HepG2 (cell line): ENCODE data around the gene TNS4. TPM values are rescaled to one million over a fixed set of nuclear protein-coding genes. Genes with fewer than 3 reads are reported as not detected.

Experiments used
- GZF1 ChIP-seq: sonication (generic); formaldehyde crosslinking; IDR thresholded peaks from 2 replicates; pipeline ENCODE4 v1.5.1; 2020; ENCODE audit warnings: mild to moderate bottlenecking, missing genetic modification reagents
- HMG20B ChIP-seq: conservative IDR thresholded peaks from 2 replicates; pipeline ENCODE4 v1.6.1; 2016; ENCODE audit warnings: missing genetic modification reagents, missing compliant biosample characterization
- IRX3 ChIP-seq: sonication (generic); formaldehyde crosslinking; IDR thresholded peaks from 2 replicates; pipeline ENCODE4 v1.8.1; 2023; ENCODE audit warnings: mild to moderate bottlenecking, low read depth, missing genetic modification reagents, borderline replicate concordance
- MTA1 ChIP-seq: sonication (generic); formaldehyde crosslinking; IDR thresholded peaks from 2 replicates; pipeline ENCODE4 v1.4.0; 2020; ENCODE audit warnings: missing genetic modification reagents, mild to moderate bottlenecking, borderline replicate concordance
- NCOA2 ChIP-seq: sonication (generic); formaldehyde crosslinking; IDR thresholded peaks from 2 replicates; pipeline ENCODE4 v1.8.0; 2022; ENCODE audit warnings: inconsistent platforms
- NFE2L1 ChIP-seq: sonication (generic); formaldehyde crosslinking; IDR thresholded peaks from 2 replicates; pipeline ENCODE4 v1.4.0; 2020; ENCODE audit warnings: missing genetic modification reagents, mild to moderate bottlenecking, borderline replicate concordance
- NFIC ChIP-seq: IDR thresholded peaks from 2 replicates; pipeline ENCODE4 v1.6.1; 2012; ENCODE audit warnings: mild to moderate bottlenecking, low read length, inconsistent platforms
- NR1H2 ChIP-seq: sonication (generic); formaldehyde crosslinking; IDR thresholded peaks from 2 replicates; pipeline ENCODE4 v1.8.1; 2022; ENCODE audit warnings: low read depth, missing genetic modification reagents, borderline replicate concordance
- RORA ChIP-seq: sonication (generic); formaldehyde crosslinking; IDR thresholded peaks from 2 replicates; pipeline ENCODE4 v1.5.0; 2020; ENCODE audit warnings: mild to moderate bottlenecking, missing genetic modification reagents, moderate library complexity
- SNRNP70 ChIP-seq: fragments of 200-400 bp; formaldehyde crosslinking; IDR thresholded peaks from 2 replicates; pipeline ENCODE4 v1.6.1; 2017; ENCODE audit warnings: mild to moderate bottlenecking, low read depth, low read length, moderate library complexity
- SP140L ChIP-seq: sonication (generic); formaldehyde crosslinking; IDR thresholded peaks from 2 replicates; pipeline ENCODE4 v1.4.0; 2020; ENCODE audit warnings: missing genetic modification reagents, borderline replicate concordance
- TCF12 ChIP-seq, 2 experiments: fragments of 450-650 bp in 1 of 2; sonication (generic) in 1 of 2; formaldehyde crosslinking in 1 of 2; IDR thresholded peaks; 2 replicates each; pipeline versions ENCODE4 v1.6.1 to v1.8.0; 2017 to 2022; ENCODE audit warnings: antibody characterized with exemption in 1 of 2, mild to moderate bottlenecking in 1 of 2, missing genetic modification reagents in 1 of 2, moderate library complexity in 1 of 2
- TCF7 ChIP-seq: sonication (generic); IDR thresholded peaks from 2 replicates; pipeline ENCODE4 v1.6.1; 2016; ENCODE audit warnings: antibody characterized with exemption, low read depth
- ZBTB38 ChIP-seq: sonication (generic); formaldehyde crosslinking; IDR thresholded peaks from 2 replicates; pipeline ENCODE4 v1.5.1; 2020; ENCODE audit warnings: mild to moderate bottlenecking, missing genetic modification reagents
- ZNF20 ChIP-seq: sonication (generic); formaldehyde crosslinking; IDR thresholded peaks from 2 replicates; pipeline ENCODE4 v1.4.0; 2020; ENCODE audit warnings: mild to moderate bottlenecking, moderate library complexity, missing genetic modification reagents
- ZNF329 ChIP-seq: sonication (generic); formaldehyde crosslinking; IDR thresholded peaks from 2 replicates; pipeline ENCODE4 v1.9.0; 2021; ENCODE audit warnings: low read depth, mild to moderate bottlenecking, missing genetic modification reagents
- ZNF775 ChIP-seq: sonication (generic); formaldehyde crosslinking; IDR thresholded peaks from 2 replicates; pipeline ENCODE4 v1.4.0; 2020; ENCODE audit warnings: missing genetic modification reagents, mild to moderate bottlenecking, moderate library complexity, borderline replicate concordance
- ZNF788 ChIP-seq: sonication (generic); formaldehyde crosslinking; IDR thresholded peaks from 2 replicates; pipeline ENCODE4 v1.5.0; 2020; ENCODE audit warnings: mild to moderate bottlenecking, missing genetic modification reagents, borderline replicate concordance
- ZNF816 ChIP-seq: sonication (generic); formaldehyde crosslinking; IDR thresholded peaks from 2 replicates; pipeline ENCODE4 v1.8.0; 2022; ENCODE audit warnings: missing genetic modification reagents, mild to moderate bottlenecking, borderline replicate concordance
- polyA plus RNA-seq, 8 experiments: library from polyadenylated mRNA; depleted of rRNA in 3 of 8; stranded (reverse) in 7 of 8; unstranded in 1 of 8; fragments of >200 nt; fragmentation: Illumina TruSeq in 4 of 8; extraction: Trizol in 4 of 8; gene quantifications; 2 replicates each; pipeline versions ENCODE4 v1.2.1 to v1.2.3, GENCODE V29; 2011 to 2016; ENCODE audit warnings: low read depth in 4 of 8, missing spikeins in 1 of 8, mixed read lengths in 1 of 8; ENCODE audit not compliant: insufficient read depth in 1 of 8
- total RNA-seq, 5 experiments: library from RNA; depleted of rRNA; stranded (reverse); fragments of >200 nt; fragmentation: Illumina TruSeq; extraction: Trizol; gene quantifications; 2 replicates each; pipeline ENCODE4 v1.2.3, GENCODE V29; 2016; ENCODE audit warnings: low read depth in 1 of 5
- TF ChIP-seq, protein P1 (sequence below): sonication (generic); formaldehyde crosslinking; IDR thresholded peaks from 2 replicates; pipeline ENCODE4 v1.5.1; 2020; ENCODE audit warnings: missing genetic modification reagents, mild to moderate bottlenecking, borderline replicate concordance
- TF ChIP-seq, protein P2 (sequence below): sonication (generic); formaldehyde crosslinking; IDR thresholded peaks from 2 replicates; pipeline ENCODE4 v1.4.0; 2020; ENCODE audit warnings: missing genetic modification reagents, borderline replicate concordance
- TF ChIP-seq, protein P3 (sequence below): IDR thresholded peaks from 2 replicates; pipeline ENCODE4 v1.6.1; 2018; ENCODE audit warnings: missing genetic modification reagents, mild to moderate bottlenecking, missing compliant biosample characterization
- TF ChIP-seq, protein P4 (sequence below): sonication (generic); formaldehyde crosslinking; IDR thresholded peaks from 2 replicates; pipeline ENCODE4 v1.4.0; 2020; ENCODE audit warnings: missing genetic modification reagents, mild to moderate bottlenecking, borderline replicate concordance

TNS4 gene
- total and polyA plus RNA-seq, 2 of the 13 experiments (the other 11 are each of a cell fraction or from before 2014, with no cell fraction given): 0.58 to 2.1 TPM

DNA sequence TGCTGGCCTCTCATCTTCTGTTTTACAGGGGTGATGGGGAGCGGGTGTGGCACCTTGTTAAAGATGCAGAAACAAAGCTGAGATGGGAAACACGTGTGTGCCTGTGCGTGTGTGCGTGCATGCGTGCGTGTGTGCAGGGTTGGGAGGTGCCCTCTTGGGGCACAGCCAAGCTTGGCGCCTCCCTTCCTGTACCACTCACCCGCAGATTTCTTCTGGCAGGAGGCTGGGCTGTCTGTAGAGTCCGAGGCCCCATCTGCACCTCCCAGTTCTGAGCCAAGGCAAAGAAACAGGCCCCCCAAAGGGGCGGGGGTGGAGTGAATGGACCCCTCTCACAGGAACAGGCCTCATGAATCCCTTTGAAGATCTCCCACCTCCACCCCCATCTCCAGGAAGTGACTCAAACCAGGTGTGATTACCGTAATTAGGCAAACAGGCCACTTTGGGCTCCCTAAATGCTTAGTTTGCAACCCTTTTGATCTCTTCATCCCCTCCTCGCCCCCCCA lies 20.9 kb downstream of the TNS4 start (continued):
- TF ChIP-seq ZBTB38 (CRISPR knock-in tag) (no peak), TCF12 (IDR thresholded peaks at IDR 0.05) (no peak), TCF12 (CRISPR knock-in tag; IDR thresholded peaks at IDR 0.05) (no peak), NR1H2 (CRISPR knock-in tag) (no peak), ZNF816 (no peak), SNRNP70 (no peak), ZNF788 (CRISPR knock-in tag) (no peak), NFIC (no peak), ZNF20 (CRISPR knock-in tag) (no peak), IRX3 (CRISPR knock-in tag) (no peak), HMG20B (CRISPR knock-in tag) (no peak), GZF1 (CRISPR knock-in tag) (0 out of 2 replicates have a peak, but pooled peaks have one; percentile 61), MTA1 (CRISPR knock-in tag) (no peak), RORA (CRISPR knock-in tag) (no peak), ZNF775 (no peak), SP140L (no peak), ZNF329 (CRISPR knock-in tag) (no peak), NCOA2 (peak; percentile 19; the same call in 1 of the 2 replicates), TCF7 (peak; percentile 78), NFE2L1 (no peak)
- TF ChIP-seq, protein P1, sequence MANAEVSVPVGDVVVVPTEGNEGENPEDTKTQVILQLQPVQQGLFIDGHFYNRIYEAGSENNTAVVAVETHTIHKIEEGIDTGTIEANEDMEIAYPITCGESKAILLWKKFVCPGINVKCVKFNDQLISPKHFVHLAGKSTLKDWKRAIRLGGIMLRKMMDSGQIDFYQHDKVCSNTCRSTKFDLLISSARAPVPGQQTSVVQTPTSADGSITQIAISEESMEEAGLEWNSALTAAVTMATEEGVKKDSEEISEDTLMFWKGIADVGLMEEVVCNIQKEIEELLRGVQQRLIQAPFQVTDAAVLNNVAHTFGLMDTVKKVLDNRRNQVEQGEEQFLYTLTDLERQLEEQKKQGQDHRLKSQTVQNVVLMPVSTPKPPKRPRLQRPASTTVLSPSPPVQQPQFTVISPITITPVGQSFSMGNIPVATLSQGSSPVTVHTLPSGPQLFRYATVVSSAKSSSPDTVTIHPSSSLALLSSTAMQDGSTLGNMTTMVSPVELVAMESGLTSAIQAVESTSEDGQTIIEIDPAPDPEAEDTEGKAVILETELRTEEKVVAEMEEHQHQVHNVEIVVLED (CRISPR knock-in tag): no peak
- TF ChIP-seq, protein P2, sequence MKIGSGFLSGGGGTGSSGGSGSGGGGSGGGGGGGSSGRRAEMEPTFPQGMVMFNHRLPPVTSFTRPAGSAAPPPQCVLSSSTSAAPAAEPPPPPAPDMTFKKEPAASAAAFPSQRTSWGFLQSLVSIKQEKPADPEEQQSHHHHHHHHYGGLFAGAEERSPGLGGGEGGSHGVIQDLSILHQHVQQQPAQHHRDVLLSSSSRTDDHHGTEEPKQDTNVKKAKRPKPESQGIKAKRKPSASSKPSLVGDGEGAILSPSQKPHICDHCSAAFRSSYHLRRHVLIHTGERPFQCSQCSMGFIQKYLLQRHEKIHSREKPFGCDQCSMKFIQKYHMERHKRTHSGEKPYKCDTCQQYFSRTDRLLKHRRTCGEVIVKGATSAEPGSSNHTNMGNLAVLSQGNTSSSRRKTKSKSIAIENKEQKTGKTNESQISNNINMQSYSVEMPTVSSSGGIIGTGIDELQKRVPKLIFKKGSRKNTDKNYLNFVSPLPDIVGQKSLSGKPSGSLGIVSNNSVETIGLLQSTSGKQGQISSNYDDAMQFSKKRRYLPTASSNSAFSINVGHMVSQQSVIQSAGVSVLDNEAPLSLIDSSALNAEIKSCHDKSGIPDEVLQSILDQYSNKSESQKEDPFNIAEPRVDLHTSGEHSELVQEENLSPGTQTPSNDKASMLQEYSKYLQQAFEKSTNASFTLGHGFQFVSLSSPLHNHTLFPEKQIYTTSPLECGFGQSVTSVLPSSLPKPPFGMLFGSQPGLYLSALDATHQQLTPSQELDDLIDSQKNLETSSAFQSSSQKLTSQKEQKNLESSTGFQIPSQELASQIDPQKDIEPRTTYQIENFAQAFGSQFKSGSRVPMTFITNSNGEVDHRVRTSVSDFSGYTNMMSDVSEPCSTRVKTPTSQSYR (CRISPR knock-in tag): peak; percentile 65; the same call in 1 of the 2 replicates
- TF ChIP-seq, protein P3, sequence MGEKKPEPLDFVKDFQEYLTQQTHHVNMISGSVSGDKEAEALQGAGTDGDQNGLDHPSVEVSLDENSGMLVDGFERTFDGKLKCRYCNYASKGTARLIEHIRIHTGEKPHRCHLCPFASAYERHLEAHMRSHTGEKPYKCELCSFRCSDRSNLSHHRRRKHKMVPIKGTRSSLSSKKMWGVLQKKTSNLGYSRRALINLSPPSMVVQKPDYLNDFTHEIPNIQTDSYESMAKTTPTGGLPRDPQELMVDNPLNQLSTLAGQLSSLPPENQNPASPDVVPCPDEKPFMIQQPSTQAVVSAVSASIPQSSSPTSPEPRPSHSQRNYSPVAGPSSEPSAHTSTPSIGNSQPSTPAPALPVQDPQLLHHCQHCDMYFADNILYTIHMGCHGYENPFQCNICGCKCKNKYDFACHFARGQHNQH (CRISPR knock-in tag): no peak
- TF ChIP-seq, protein P4, sequence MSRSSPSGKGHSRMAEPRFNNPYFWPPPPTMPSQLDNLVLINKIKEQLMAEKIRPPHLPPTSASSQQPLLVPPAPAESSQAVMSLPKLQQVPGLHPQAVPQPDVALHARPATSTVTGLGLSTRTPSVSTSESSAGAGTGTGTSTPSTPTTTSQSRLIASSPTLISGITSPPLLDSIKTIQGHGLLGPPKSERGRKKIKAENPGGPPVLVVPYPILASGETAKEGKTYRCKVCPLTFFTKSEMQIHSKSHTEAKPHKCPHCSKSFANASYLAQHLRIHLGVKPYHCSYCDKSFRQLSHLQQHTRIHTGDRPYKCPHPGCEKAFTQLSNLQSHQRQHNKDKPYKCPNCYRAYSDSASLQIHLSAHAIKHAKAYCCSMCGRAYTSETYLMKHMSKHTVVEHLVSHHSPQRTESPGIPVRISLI (CRISPR knock-in tag): 0 out of 2 replicates have a peak, but pooled peaks have one; percentile 16
